ENCODE measurements around the gene AGAP6. TPM values are rescaled to one million over a fixed set of nuclear protein-coding genes. Genes with fewer than 3 reads are reported as not detected.

AGAP6 gene
- polyA plus RNA-seq, 3 donors = 0.31 to 37.6 (median 0.65) TPM

DNA sequence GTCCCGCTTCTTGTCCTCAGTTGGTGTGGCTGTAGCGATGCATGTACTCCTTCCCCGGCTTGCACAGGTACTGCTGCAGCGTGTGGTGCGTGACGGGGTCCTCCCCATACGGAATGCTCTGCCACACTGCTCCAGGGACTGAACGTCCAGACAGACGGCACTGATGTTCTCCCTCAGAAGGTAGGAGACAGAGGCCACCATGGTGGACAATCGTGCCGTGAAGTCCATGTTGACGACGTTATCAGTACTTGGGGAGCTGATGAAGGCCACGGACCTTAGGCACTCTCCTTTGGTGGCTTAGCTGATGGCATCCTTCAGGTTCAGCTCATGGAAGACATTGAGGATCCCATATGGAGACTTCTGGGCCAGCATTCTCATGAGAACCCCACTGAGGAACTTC, 37.4 kb downstream of the AGAP6 start:
- intact Hi-C loops (cut with micrococcal nuclease) = loop anchor here in 1 of 2 donors (10.0 kb wide), 1 partner anchor 129 kb away; no protein-coding TSS in a partner anchor
- no peaks in the 10 kb centered on the region for H3K36me3 Mint-ChIP-seq
- Histone ChIP-seq H3K4me3 (replicated peaks in 1 of 3; ENCODE audit: low read depth in 2 of 3, low read length in 3 of 3) (no peak overlapping the region), H3K79me2 (ENCODE audit: insufficient read depth, low read length) (no peaks in the 10 kb centered on the region), H3K27ac (ENCODE audit: low read depth in 1 of 2, low read length in 2 of 2) (no peak overlapping the region), H3K4me2 (replicated peaks; ENCODE audit: extremely low read depth, low read length, poor library complexity, severe bottlenecking) (no peak overlapping the region), H3K27me3 (ENCODE audit: control insufficient read depth in 2 of 2, insufficient read depth in 2 of 2, low read length in 2 of 2) (peaks cover 0 to 19% of the 10 kb centered on the region in 2 donors), H2AFZ (ENCODE audit: insufficient read depth, low read depth, low read length, poor library complexity, severe bottlenecking) (no peak overlapping the region), H3K9ac (ENCODE audit: insufficient read depth, low read length, poor library complexity, severe bottlenecking) (no peak overlapping the region), H3K9me3 (replicated peaks in 1 of 2; ENCODE audit: control insufficient read depth in 1 of 2, insufficient read depth in 1 of 2, low read length in 2 of 2) (no peaks in the 10 kb centered on the region), H4K20me1 (ENCODE audit: insufficient read depth, low read length) (no peaks in the 10 kb centered on the region), H3K36me3 (replicated peaks in 1 of 2; ENCODE audit: control insufficient read depth in 1 of 2, insufficient read depth in 2 of 2, low read length in 2 of 2) (no peaks in the 10 kb centered on the region), H3K4me1 (ENCODE audit: control insufficient read depth in 1 of 2, insufficient read depth in 2 of 2, low read length in 2 of 2) (no peaks in the 10 kb centered on the region)
- peaks cover 0 to 6% (median 0%) of the 10 kb centered on the region in 7 donors for H3K9me3 Mint-ChIP-seq
- TF ChIP-seq, protein P1, sequence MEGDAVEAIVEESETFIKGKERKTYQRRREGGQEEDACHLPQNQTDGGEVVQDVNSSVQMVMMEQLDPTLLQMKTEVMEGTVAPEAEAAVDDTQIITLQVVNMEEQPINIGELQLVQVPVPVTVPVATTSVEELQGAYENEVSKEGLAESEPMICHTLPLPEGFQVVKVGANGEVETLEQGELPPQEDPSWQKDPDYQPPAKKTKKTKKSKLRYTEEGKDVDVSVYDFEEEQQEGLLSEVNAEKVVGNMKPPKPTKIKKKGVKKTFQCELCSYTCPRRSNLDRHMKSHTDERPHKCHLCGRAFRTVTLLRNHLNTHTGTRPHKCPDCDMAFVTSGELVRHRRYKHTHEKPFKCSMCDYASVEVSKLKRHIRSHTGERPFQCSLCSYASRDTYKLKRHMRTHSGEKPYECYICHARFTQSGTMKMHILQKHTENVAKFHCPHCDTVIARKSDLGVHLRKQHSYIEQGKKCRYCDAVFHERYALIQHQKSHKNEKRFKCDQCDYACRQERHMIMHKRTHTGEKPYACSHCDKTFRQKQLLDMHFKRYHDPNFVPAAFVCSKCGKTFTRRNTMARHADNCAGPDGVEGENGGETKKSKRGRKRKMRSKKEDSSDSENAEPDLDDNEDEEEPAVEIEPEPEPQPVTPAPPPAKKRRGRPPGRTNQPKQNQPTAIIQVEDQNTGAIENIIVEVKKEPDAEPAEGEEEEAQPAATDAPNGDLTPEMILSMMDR (IDR thresholded peaks at IDR 0.05) = no peak
- 94% methylated on average over 14 of the region's 14 CpGs for WGBS (ENCODE audit: insufficient coverage)
- no peak for DNase-seq
- H3K27me3 Mint-ChIP-seq (ENCODE audit: low read depth in 3 of 3) = peaks cover 29 to 43% (median 36%) of the 10 kb centered on the region in 3 donors
- no peak overlapping the region for H3K27ac Mint-ChIP-seq
- H3K4me1 Mint-ChIP-seq = no peaks in the 10 kb centered on the region
- H3K4me3 Mint-ChIP-seq = peak overlapping the region in 1 of 2 donors; percentile 40

DNA sequence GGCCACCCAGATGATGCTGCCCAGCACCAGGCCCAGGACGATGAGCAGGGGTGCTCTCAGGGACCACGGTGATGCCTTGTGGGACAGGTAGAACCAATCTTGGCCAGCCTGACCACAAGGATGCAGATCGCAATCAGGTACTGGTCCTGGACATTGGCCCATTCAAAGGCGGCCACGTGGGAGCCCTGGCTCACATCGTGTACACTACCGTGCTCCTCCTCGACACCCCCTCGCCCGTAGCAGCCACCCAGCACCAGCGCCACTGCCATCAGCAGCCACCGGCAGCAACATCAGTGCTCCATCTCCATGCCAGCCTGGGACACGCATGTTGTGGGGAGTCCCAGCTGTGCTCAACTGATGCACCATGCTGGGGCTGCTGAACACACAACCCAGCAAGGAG, 39.0 kb downstream of the AGAP6 start:
- Histone ChIP-seq H3K4me3 (replicated peaks in 1 of 3; ENCODE audit: low read depth in 2 of 3, low read length in 3 of 3) (no peak overlapping the region), H2AFZ (ENCODE audit: insufficient read depth, low read depth, low read length, poor library complexity, severe bottlenecking) (no peak overlapping the region), H3K9ac (ENCODE audit: insufficient read depth, low read length, poor library complexity, severe bottlenecking) (no peak overlapping the region), H3K79me2 (ENCODE audit: insufficient read depth, low read length) (no peaks in the 10 kb centered on the region), H3K36me3 (replicated peaks in 1 of 2; ENCODE audit: control insufficient read depth in 1 of 2, insufficient read depth in 2 of 2, low read length in 2 of 2) (no peaks in the 10 kb centered on the region), H3K9me3 (replicated peaks in 1 of 2; ENCODE audit: control insufficient read depth in 1 of 2, insufficient read depth in 1 of 2, low read length in 2 of 2) (no peaks in the 10 kb centered on the region), H3K27ac (ENCODE audit: low read depth in 1 of 2, low read length in 2 of 2) (no peak overlapping the region), H3K27me3 (ENCODE audit: control insufficient read depth in 2 of 2, insufficient read depth in 2 of 2, low read length in 2 of 2) (peaks cover 0 to 19% of the 10 kb centered on the region in 2 donors), H3K4me1 (ENCODE audit: control insufficient read depth in 1 of 2, insufficient read depth in 2 of 2, low read length in 2 of 2) (no peaks in the 10 kb centered on the region), H4K20me1 (ENCODE audit: insufficient read depth, low read length) (no peaks in the 10 kb centered on the region), H3K4me2 (replicated peaks; ENCODE audit: extremely low read depth, low read length, poor library complexity, severe bottlenecking) (no peak overlapping the region)
- TF ChIP-seq, protein P1 (IDR thresholded peaks at IDR 0.05) = no peak
- Mint-ChIP-seq H3K4me1 (no peaks in the 10 kb centered on the region), H3K27ac (no peak overlapping the region), H3K9me3 (peaks cover 0 to 8% (median 0%) of the 10 kb centered on the region in 7 donors), H3K27me3 (ENCODE audit: low read depth in 3 of 3) (peaks cover 29 to 48% (median 37%) of the 10 kb centered on the region in 3 donors), H3K36me3 (no peaks in the 10 kb centered on the region), H3K4me3 (no peak overlapping the region)
- DNase-seq = no peak
- 94% methylated on average over 13 of the region's 13 CpGs for WGBS (ENCODE audit: insufficient coverage)
- intact Hi-C loops (cut with micrococcal nuclease) = loop anchor here in 1 of 2 donors (10.0 kb wide), 1 partner anchor 128 kb away; no protein-coding TSS in a partner anchor

Measured in CD14-positive monocyte (primary cell).